ENCODE measurements around the gene ALDH16A1. TPM values are rescaled to one million over a fixed set of nuclear protein-coding genes. Genes with fewer than 3 reads are reported as not detected.

ALDH16A1 gene
- total RNA-seq, 2 experiments from 2014 or later = 43.7 to 44.2 TPM

DNA sequence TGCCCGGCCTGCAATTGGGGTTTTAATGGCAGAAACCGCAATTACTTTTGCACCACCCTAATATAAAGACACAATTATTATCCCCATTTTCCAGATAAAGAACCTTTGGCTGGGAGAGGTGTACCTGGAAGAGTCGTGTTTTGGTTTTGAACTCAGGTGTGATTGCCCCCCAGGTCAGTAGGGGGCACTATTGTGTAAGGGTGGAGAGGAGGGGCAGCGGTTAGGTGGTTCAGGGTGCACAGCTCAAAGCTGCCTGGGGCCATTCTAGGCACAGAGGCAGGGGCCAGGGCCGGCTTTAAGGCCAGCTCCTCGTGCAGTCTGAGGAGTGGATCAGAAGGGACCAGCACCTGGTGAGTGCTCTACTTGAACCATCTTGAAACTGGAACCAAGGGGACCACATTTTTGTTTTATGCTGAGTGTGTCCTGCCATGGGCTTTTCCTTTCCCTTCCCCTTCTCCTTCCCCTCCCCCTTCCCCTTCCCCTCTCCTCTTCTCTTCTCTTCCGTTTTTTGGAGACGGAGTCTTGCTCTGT, 53.6 kb downstream of the ALDH16A1 start:
- peaks cover 19% of the 10 kb centered on the region for H3K4me1 Mint-ChIP-seq (ENCODE audit: low read depth)
- no peaks in the 10 kb centered on the region for H3K36me3 Mint-ChIP-seq
- H3K27me3 Mint-ChIP-seq = no peaks in the 10 kb centered on the region
- intact Hi-C loops (cut with micrococcal nuclease) = loop anchor here (1.0 kb wide), 1 partner anchor 64 kb away; no protein-coding TSS in a partner anchor
- ChIA-PET CTCF (interaction anchor here (0.6 to 10.8 kb wide), 24 partner anchors 9 to 181 kb away, joined by 3 to 216 read pairs (median 6); partner anchors contain the start of genes NOSIP and RCN3), POLR2A (no interaction called here)
- no peaks in the 10 kb centered on the region for H3K9me3 Mint-ChIP-seq
- DNase-seq = peak; percentile 87
- peak overlapping the region; percentile 65 for H3K27ac Mint-ChIP-seq
- H3K4me3 Mint-ChIP-seq = peak overlapping the region; percentile 16

DNA sequence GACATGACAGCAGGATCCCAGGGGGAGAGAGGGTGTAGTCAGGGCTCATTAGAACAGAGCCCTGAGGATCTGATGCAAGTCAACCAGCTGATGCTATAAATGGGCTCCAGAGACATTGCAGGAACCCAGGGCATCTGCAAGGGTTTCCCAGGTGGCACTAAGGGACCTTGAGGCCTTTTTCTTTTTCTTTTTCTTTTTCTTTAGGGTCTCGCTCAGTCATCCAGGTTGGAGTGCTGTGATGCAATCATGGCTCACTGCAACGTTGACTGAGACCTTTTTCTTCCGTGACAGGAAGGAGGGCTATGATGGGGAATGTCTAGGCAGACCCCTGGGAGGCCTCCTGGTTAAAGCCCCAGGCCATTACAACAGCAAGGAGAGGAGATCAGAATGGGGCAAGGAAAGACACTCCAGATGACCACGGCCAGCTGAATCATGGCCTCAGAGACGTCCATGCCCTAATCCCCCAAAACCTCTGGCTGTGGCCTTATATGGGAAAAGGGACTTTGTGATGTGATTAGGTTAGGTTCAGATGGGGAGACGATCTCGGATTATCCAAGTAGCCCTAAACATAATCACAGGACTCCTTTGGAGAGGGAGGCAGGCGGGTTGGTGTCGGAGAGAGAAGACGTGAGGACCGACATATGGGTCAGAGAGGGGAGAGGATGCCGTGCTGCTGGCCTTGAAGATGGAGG, 54.9 kb downstream of the ALDH16A1 start:
- Mint-ChIP-seq H3K4me1 (ENCODE audit: low read depth) (peaks cover 18% of the 10 kb centered on the region), H3K27me3 (no peaks in the 10 kb centered on the region), H3K4me3 (no peak overlapping the region), H3K36me3 (no peaks in the 10 kb centered on the region), H3K27ac (peak overlapping the region; percentile 1), H3K9me3 (no peaks in the 10 kb centered on the region)
- intact Hi-C loops (cut with micrococcal nuclease) = no loop called here
- no peak for DNase-seq
- ChIA-PET CTCF (interaction anchor here (0.6 to 10.8 kb wide), 5 partner anchors 26 to 190 kb away, joined by 3 to 216 read pairs (median 15); no protein-coding TSS in a partner anchor), POLR2A (no interaction called here)

DNA sequence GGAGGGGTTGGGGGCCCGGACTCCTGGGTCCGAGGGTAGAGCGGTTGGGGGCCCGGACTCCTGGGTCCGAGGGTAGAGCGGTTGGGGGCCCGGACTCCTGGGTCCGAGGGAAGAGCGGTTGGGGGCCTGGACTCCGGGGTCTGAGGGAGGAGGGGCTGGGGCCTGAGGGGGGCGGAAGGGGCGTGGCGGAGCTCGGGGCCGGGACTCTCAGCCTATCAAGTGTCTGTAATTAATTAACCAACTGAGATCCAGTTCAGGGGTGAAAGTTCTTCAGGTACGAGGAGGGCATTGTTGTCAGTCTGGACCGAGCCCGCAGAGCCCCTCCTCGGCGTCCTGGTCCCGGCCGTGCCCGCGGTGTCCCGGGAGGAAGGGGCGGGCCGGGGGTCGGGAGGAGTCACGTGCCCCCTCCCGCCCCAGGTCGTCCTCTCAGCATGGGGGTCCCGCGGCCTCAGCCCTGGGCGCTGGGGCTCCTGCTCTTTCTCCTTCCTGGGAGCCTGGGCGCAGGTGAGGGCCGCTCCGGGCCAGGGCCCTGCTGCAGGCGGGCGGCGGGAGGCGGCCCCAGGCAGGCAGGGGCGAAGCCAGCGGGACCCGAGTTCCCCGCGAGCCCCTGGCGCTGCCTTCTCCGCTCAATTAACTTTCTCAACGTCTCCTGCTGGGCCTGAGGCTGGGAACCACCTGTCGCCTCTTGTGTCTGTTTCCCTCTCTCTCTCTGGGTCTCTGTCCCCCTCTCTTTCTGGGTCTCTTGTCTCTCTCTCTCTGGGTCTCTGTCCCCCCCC, 60.1 kb downstream of the ALDH16A1 start:
- CTCF ChIA-PET = interaction anchor here (1.0 to 4.0 kb wide), 4 partner anchors 21 to 57 kb away, joined by 3 to 25 read pairs (median 5); no protein-coding TSS in a partner anchor
- Mint-ChIP-seq H3K36me3 (no peaks in the 10 kb centered on the region), H3K27me3 (no peaks in the 10 kb centered on the region), H3K27ac (peak overlapping the region; percentile 65), H3K9me3 (no peaks in the 10 kb centered on the region), H3K4me1 (ENCODE audit: low read depth) (peaks cover 27% of the 10 kb centered on the region), H3K4me3 (peak overlapping the region; percentile 79)
- POLR2A ChIA-PET = interaction anchor here (0.6 kb wide), 1 partner anchor 61 kb away, joined by 3 read pairs; no protein-coding TSS in a partner anchor
- intact Hi-C loops (cut with micrococcal nuclease) = no loop called here
- peak; percentile 50 for DNase-seq

DNA sequence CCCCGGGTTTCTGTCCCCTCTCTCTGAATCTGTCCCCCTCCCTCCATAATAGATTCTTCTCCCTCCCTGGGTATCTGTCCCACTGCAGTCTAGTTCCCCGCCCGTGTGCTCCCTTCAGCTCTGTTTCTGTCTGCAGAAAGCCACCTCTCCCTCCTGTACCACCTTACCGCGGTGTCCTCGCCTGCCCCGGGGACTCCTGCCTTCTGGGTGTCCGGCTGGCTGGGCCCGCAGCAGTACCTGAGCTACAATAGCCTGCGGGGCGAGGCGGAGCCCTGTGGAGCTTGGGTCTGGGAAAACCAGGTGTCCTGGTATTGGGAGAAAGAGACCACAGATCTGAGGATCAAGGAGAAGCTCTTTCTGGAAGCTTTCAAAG, 60.7 kb downstream of the ALDH16A1 start:
- Mint-ChIP-seq H3K36me3 (no peaks in the 10 kb centered on the region), H3K27ac (peak overlapping the region; percentile 65), H3K4me1 (ENCODE audit: low read depth) (peaks cover 27% of the 10 kb centered on the region), H3K9me3 (no peaks in the 10 kb centered on the region), H3K27me3 (no peaks in the 10 kb centered on the region), H3K4me3 (peak overlapping the region; percentile 79)
- ChIA-PET POLR2A (interaction anchor here (0.6 to 0.8 kb wide), 3 partner anchors 21 to 66 kb away, joined by 3 to 4 read pairs (median 3); no protein-coding TSS in a partner anchor), CTCF (interaction anchor here (0.6 to 4.0 kb wide), 5 partner anchors 21 to 178 kb away, joined by 3 to 25 read pairs (median 3); no protein-coding TSS in a partner anchor)
- intact Hi-C loops (cut with micrococcal nuclease) = no loop called here
- DNase-seq = no peak

DNA sequence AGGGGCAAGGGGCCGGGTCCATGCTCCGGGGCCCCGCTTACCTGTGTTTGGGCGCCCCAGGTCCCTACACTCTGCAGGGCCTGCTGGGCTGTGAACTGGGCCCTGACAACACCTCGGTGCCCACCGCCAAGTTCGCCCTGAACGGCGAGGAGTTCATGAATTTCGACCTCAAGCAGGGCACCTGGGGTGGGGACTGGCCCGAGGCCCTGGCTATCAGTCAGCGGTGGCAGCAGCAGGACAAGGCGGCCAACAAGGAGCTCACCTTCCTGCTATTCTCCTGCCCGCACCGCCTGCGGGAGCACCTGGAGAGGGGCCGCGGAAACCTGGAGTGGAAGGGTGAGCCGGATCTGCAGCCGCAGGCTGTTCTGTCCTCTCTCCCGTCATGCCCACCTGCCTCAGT, 61.1 kb downstream of the ALDH16A1 start:
- Mint-ChIP-seq H3K36me3 (no peaks in the 10 kb centered on the region), H3K27ac (no peak overlapping the region), H3K4me3 (peak overlapping the region; percentile 79), H3K9me3 (no peaks in the 10 kb centered on the region), H3K27me3 (no peaks in the 10 kb centered on the region), H3K4me1 (ENCODE audit: low read depth) (peaks cover 27% of the 10 kb centered on the region)
- CTCF ChIA-PET = interaction anchor here (0.6 to 4.0 kb wide), 5 partner anchors 20 to 178 kb away, joined by 3 to 25 read pairs (median 3); no protein-coding TSS in a partner anchor
- DNase-seq = no peak
- POLR2A ChIA-PET = interaction anchor here (0.6 to 0.8 kb wide), 3 partner anchors 21 to 66 kb away, joined by 3 to 4 read pairs (median 3); no protein-coding TSS in a partner anchor
- intact Hi-C loops (cut with micrococcal nuclease) = no loop called here

DNA sequence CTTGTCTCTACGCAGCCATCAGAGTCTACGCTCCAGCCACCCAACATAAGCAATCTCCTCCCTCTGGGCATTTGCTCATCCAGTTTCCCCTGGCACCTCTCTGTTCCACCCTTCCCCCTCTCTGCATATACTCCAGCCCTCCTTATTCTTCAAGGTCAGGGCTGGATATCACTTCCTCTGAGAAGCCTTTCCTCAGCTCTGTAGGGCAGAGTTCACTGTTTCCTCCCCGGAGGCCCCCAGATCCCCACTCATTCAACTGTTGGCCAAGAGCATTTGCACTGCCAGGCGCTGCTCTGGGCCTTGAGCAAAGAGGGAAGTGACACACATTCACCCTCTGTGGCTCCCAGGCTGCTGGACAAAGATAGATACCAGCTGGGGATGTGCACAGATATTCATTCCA, 62.7 kb downstream of the ALDH16A1 start:
- intact Hi-C loops (cut with micrococcal nuclease) = no loop called here
- no peak for DNase-seq
- Mint-ChIP-seq H3K36me3 (no peaks in the 10 kb centered on the region), H3K4me3 (no peak overlapping the region), H3K9me3 (no peaks in the 10 kb centered on the region), H3K4me1 (ENCODE audit: low read depth) (peaks cover 27% of the 10 kb centered on the region), H3K27ac (no peak overlapping the region), H3K27me3 (no peaks in the 10 kb centered on the region)
- ChIA-PET CTCF (interaction anchor here (0.6 to 4.0 kb wide), 3 partner anchors 9 to 31 kb away, joined by 3 to 25 read pairs (median 11); no protein-coding TSS in a partner anchor), POLR2A (no interaction called here)

DNA sequence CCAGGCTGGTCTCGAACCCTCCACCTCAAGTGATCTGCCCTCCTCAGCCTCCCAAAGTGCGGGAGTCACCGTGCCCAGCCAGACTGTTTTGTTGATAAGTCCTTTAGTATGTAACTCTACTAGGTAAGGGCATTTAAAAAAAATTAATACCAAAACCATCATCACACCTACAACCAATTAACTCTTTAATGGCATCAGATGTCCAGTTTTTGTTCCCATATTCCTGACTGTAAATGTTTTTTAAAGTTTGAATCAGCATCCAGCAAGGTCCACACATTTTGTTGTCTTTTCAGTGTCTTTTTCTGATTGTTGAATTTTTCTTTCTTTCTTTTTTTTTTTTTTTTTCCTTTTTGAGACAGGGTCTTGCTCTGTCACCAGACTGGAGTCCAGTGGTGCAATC, 65.0 kb downstream of the ALDH16A1 start:
- intact Hi-C loops (cut with micrococcal nuclease) = no loop called here
- Mint-ChIP-seq H3K27me3 (no peaks in the 10 kb centered on the region), H3K9me3 (no peaks in the 10 kb centered on the region), H3K36me3 (no peaks in the 10 kb centered on the region), H3K27ac (no peak overlapping the region), H3K4me3 (no peak overlapping the region), H3K4me1 (ENCODE audit: low read depth) (peaks cover 13% of the 10 kb centered on the region)
- POLR2A ChIA-PET = no interaction called here
- CTCF ChIA-PET = no interaction called here
- no peak for DNase-seq

Small RNAs within 50 kb of the gene (microRNA-seq; reads per million reads assigned to microRNA genes)
- 17,429 reads per million, percentile 97 among the genes with 10 or more reads in this experiment for gene MIR150 (ENCODE audit: borderline microRNAs expressed, borderline number of aligned reads, borderline replicate concordance)

Other genes starting within 250 kb of the ALDH16A1 start
- 1 to 10 TPM; 1.0 to 1.3 TPM for gene SLC6A16, start 128.0 kb upstream of the ALDH16A1 start, total RNA-seq
- 100 to 1,000 TPM; 178 to 181 TPM for gene CD37, start 117.8 kb upstream of the ALDH16A1 start, total RNA-seq
- gene TEAD2, start 90.8 kb upstream of the ALDH16A1 start, total RNA-seq = not detected
- gene DKKL1, start 89.3 kb upstream of the ALDH16A1 start, total RNA-seq = not detected
- gene KASH5, start 65.0 kb upstream of the ALDH16A1 start, total RNA-seq = 1 to 10 TPM; 2.3 to 2.6 TPM
- gene PTH2, start 29.8 kb upstream of the ALDH16A1 start, total RNA-seq = not detected
- gene GFY, start 27.8 kb upstream of the ALDH16A1 start, total RNA-seq = not detected
- under 1 TPM in 1 of 2 experiments, not detected in 1; 0.17 TPM for gene SLC17A7, start 11.7 kb upstream of the ALDH16A1 start, total RNA-seq
- 100 to 1,000 TPM; 117 to 129 TPM for gene PIH1D1, start 1.4 kb upstream of the ALDH16A1 start, total RNA-seq
- 10 to 100 TPM; 50.1 to 51.0 TPM for gene FLT3LG, start 21.0 kb downstream of the ALDH16A1 start, total RNA-seq
- gene RPL13A, start 34.4 kb downstream of the ALDH16A1 start, total RNA-seq = 1,000 to 10,000 TPM; 4,276 to 4,379 TPM
- gene RPS11, start 43.2 kb downstream of the ALDH16A1 start, total RNA-seq = 1,000 to 10,000 TPM; 3,093 to 3,130 TPM
- gene FCGRT, start 59.4 kb downstream of the ALDH16A1 start, total RNA-seq = 10 to 100 TPM; 13.2 to 17.2 TPM
- gene RCN3, start 74.8 kb downstream of the ALDH16A1 start, total RNA-seq = 1 to 10 TPM; 6.3 to 6.5 TPM
- gene NOSIP, start 127.3 kb downstream of the ALDH16A1 start, total RNA-seq = 10 to 100 TPM; 80.3 to 84.3 TPM
- 1 to 10 TPM in 1 of 2 experiments, under 1 TPM in 1; 0.85 to 1.5 TPM for gene PRRG2, start 128.1 kb downstream of the ALDH16A1 start, total RNA-seq
- gene PRR12, start 138.0 kb downstream of the ALDH16A1 start, total RNA-seq = 10 to 100 TPM; 19.9 to 22.4 TPM
- gene RRAS, start 186.9 kb downstream of the ALDH16A1 start, total RNA-seq = 10 to 100 TPM; 12.2 to 14.4 TPM
- 10 to 100 TPM; 57.4 to 58.6 TPM for gene SCAF1, start 189.0 kb downstream of the ALDH16A1 start, total RNA-seq
- gene IRF3, start 212.6 kb downstream of the ALDH16A1 start, total RNA-seq = 100 to 1,000 TPM; 143 to 156 TPM
- 10 to 100 TPM; 87.2 to 89.1 TPM for gene BCL2L12, start 212.7 kb downstream of the ALDH16A1 start, total RNA-seq
- gene PRMT1, start 224.0 kb downstream of the ALDH16A1 start, total RNA-seq = 100 to 1,000 TPM; 315 to 325 TPM
- gene ADM5, start 236.4 kb downstream of the ALDH16A1 start, total RNA-seq = 1 to 10 TPM; 2.9 to 3.0 TPM
- gene CPT1C, start 237.9 kb downstream of the ALDH16A1 start, total RNA-seq = 1 to 10 TPM; 1.4 to 1.6 TPM

Measured in activated CD4-positive, alpha-beta memory T cell treated with anti-CD3 and anti-CD28 coated beads for 36 hours (primary cell).